Vagina (tissue), 2 donors: ENCODE data around the gene TANGO6.

ENCODE experiments used
- POLR2A ChIP-seq, 2 donors: fragments of 450-650 bp; IDR thresholded peaks; one replicate each; pipeline ENCODE4 v1.6.1; 2017; ENCODE audit warnings: antibody characterized with exemption in 2 of 2, mild to moderate bottlenecking in 2 of 2, moderate library complexity in 2 of 2
- POLR2AphosphoS5 ChIP-seq, 2 donors: sonication (generic); formaldehyde crosslinking; IDR thresholded peaks; one replicate each; pipeline ENCODE4 v1.9.0; 2017; ENCODE audit warnings: antibody characterized with exemption in 2 of 2, mild to moderate bottlenecking in 2 of 2, low read depth in 1 of 2; ENCODE audit not compliant: insufficient read depth in 1 of 2
- TF ChIP-seq, protein P1 (sequence below), 3 experiments: fragments of 450-650 bp in 2 of 3; fragments of 200-600 bp in 1 of 3; sonication (generic) in 1 of 3; IDR thresholded peaks; one replicate each; pipeline ENCODE4 v1.5.1; 2017 to 2019; ENCODE audit warnings: antibody characterized with exemption in 3 of 3, mild to moderate bottlenecking in 2 of 3, moderate library complexity in 2 of 3

DNA sequence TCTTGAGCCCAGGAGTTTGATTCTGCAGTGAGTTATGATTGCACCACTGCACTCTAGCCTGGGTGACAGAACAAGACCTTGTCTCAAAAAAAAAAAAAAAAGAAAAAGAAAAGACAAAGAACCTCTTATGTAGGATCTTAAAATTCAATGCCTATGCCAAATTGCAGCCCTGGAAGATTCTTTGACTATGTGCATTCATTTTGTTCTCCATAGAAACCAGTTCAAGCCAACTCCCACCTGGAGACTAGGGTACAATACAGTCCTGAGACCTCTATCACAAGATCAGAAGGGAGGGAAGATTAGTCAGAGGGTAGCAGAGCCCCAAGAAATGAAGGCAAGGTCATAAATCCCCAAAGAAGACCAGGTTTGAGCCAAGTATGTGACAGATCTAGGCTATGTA lies 171.5 kb downstream of the TANGO6 start:
- TF ChIP-seq POLR2A (IDR thresholded peaks at IDR 0.05) (no peak), POLR2AphosphoS5 (IDR thresholded peaks at IDR 0.05; ENCODE audit: insufficient read depth in 1 of 2, low read depth in 1 of 2) (no peak)
- TF ChIP-seq, protein P1, sequence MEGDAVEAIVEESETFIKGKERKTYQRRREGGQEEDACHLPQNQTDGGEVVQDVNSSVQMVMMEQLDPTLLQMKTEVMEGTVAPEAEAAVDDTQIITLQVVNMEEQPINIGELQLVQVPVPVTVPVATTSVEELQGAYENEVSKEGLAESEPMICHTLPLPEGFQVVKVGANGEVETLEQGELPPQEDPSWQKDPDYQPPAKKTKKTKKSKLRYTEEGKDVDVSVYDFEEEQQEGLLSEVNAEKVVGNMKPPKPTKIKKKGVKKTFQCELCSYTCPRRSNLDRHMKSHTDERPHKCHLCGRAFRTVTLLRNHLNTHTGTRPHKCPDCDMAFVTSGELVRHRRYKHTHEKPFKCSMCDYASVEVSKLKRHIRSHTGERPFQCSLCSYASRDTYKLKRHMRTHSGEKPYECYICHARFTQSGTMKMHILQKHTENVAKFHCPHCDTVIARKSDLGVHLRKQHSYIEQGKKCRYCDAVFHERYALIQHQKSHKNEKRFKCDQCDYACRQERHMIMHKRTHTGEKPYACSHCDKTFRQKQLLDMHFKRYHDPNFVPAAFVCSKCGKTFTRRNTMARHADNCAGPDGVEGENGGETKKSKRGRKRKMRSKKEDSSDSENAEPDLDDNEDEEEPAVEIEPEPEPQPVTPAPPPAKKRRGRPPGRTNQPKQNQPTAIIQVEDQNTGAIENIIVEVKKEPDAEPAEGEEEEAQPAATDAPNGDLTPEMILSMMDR (IDR thresholded peaks at IDR 0.05) = no peak
